K562 (cell line): ENCODE results near the gene ADRM1. TPM values are rescaled to one million over a fixed set of nuclear protein-coding genes. Genes with fewer than 3 reads are reported as not detected.

Experiments used
- ATAC-seq: fragments of 200-7000 bp; cut with Tn5 transposase; 3 replicates; pipeline ENCODE4 v1.9.1; 2020; ENCODE audit warnings: moderate library complexity
- BruUV-seq: library from RNA; stranded (reverse); fragments of 400-500 nt; replicated peaks from 2 replicates; lab custom pipeline; 2021; lab: Mats Ljungman, UMichigan
- CTCF ChIA-PET: fragments of 300-600 bp; formaldehyde crosslinking; extraction: SDS; loops from one replicate; lab custom pipeline; 2021; ENCODE audit warnings: low intra/inter-chr PET ratio; lab: Yijun Ruan, JAX
- POLR2A ChIA-PET: fragments of 300-600, 350-650 bp; sonication (Branson Sonifier 250); formaldehyde crosslinking; extraction: SDS; loops from one replicate; lab custom pipeline; 2021; ENCODE audit warnings: antibody characterized with exemption, inconsistent platforms; lab: Yijun Ruan, JAX
- DNase-seq, 4 experiments: peaks; one replicate each; pipeline versions ENCODE4 v3.0.0 to v3.0.0-alpha.2; 2011 to 2018; ENCODE audit warnings: low spot score in 3 of 4, mixed read lengths in 3 of 4; ENCODE audit errors: extremely low read depth in 1 of 4
- FAIRE-seq: peaks from 2 replicates; lab custom pipeline; 2011; peaks lifted over from hg19 to GRCh38; lab: Jason Lieb, UNC
- H2AFZ ChIP-seq: 2 replicates; pipeline ENCODE4 v1.6.0; 2011; ENCODE audit warnings: low read depth, low read length, control low read depth, inconsistent platforms
- H3K27ac ChIP-seq: fragments of 200-600 bp; 3 replicates; pipeline ENCODE4 v1.8.0; 2011; ENCODE audit warnings: low read depth, mild to moderate bottlenecking, control low read depth, inconsistent platforms, low read length, moderate library complexity, mixed read lengths; ENCODE audit errors: extremely low read depth
- H3K27me3 ChIP-seq, 2 experiments: fragments of 300-600 bp in 1 of 2; 2 replicates in 1 of 2; 3 replicates in 1 of 2; pipeline versions ENCODE4 v1.6.0 to v1.8.0; 2011; ENCODE audit warnings: inconsistent platforms in 2 of 2, low read length in 2 of 2, mild to moderate bottlenecking in 1 of 2, mixed read lengths in 1 of 2, moderate library complexity in 1 of 2; ENCODE audit not compliant: control insufficient read depth in 2 of 2, insufficient read depth in 2 of 2
- H3K36me3 ChIP-seq: fragments of 300-600 bp; 3 replicates; pipeline ENCODE4 v1.8.0; 2011; ENCODE audit warnings: mild to moderate bottlenecking, low read length, inconsistent platforms; ENCODE audit not compliant: control insufficient read depth, insufficient read depth
- H3K4me1 ChIP-seq, 2 experiments: fragments of 200-600 bp in 1 of 2; replicated peaks in 1 of 2; 2 replicates in 1 of 2; 3 replicates in 1 of 2; pipeline versions ENCODE4 v1.5.1 to v1.8.0; 2011; ENCODE audit warnings: inconsistent platforms in 2 of 2, low read length in 2 of 2, mild to moderate bottlenecking in 1 of 2, mixed read lengths in 1 of 2, moderate library complexity in 1 of 2; ENCODE audit not compliant: control insufficient read depth in 2 of 2, insufficient read depth in 2 of 2
- H3K4me2 ChIP-seq: 2 replicates; pipeline ENCODE4 v1.6.1; 2011; ENCODE audit warnings: low read length, control low read depth, inconsistent platforms, mixed read lengths; ENCODE audit not compliant: insufficient read depth
- H3K4me3 ChIP-seq: fragments of 200-600 bp; sonication (generic), shearing (Covaris generic); 2 replicates; pipeline ENCODE4 v1.5.1; 2016; ENCODE audit warnings: control low read depth, inconsistent platforms
- H3K79me2 ChIP-seq: fragments of 200-600 bp; 3 replicates; pipeline ENCODE4 v1.8.0; 2011; ENCODE audit warnings: low read length, inconsistent platforms; ENCODE audit not compliant: control insufficient read depth, insufficient read depth
- H3K9ac ChIP-seq, 2 experiments: 2 replicates each; pipeline versions ENCODE4 v1.6.0 to v1.6.1; 2011; ENCODE audit warnings: low read depth in 2 of 2, low read length in 2 of 2, control low read depth in 1 of 2, inconsistent platforms in 1 of 2, mild to moderate bottlenecking in 1 of 2, mixed read lengths in 1 of 2; ENCODE audit not compliant: insufficient read depth in 1 of 2
- H3K9me1 ChIP-seq: one replicate; pipeline ENCODE4 v1.6.0; 2011; ENCODE audit warnings: inconsistent platforms, mild to moderate bottlenecking, low read length, moderate library complexity; ENCODE audit not compliant: control insufficient read depth, insufficient read depth
- H3K9me3 ChIP-seq: replicated peaks from 2 replicates; pipeline ENCODE4 v1.5.1; 2011; ENCODE audit warnings: low read depth, low read length, inconsistent platforms; ENCODE audit not compliant: control insufficient read depth, insufficient read depth
- H4K20me1 ChIP-seq: replicated peaks from 2 replicates; pipeline ENCODE4 v1.6.1; 2011; ENCODE audit warnings: low read length, inconsistent platforms, mixed read lengths; ENCODE audit not compliant: control insufficient read depth, insufficient read depth
- MEF2A ChIP-seq: IDR thresholded peaks from 2 replicates; pipeline ENCODE4 v1.6.1; 2011; ENCODE audit warnings: low read depth, mild to moderate bottlenecking, low read length, moderate library complexity; ENCODE audit not compliant: control insufficient read depth
- POLR2G ChIP-seq: fragments of 200-400 bp; formaldehyde crosslinking; IDR thresholded peaks from 2 replicates; pipeline ENCODE4 v1.6.1; 2017; ENCODE audit warnings: low read depth, mild to moderate bottlenecking, antibody characterized with exemption, low read length, moderate library complexity
- SMARCB1 ChIP-seq: IDR thresholded peaks from 2 replicates; pipeline ENCODE4 v1.6.1; 2011; ENCODE audit warnings: improper control_type of control experiment, low read depth; ENCODE audit not compliant: insufficient read length
- WGBS: fragments of 100-300 bp; shearing (Covaris generic); methylation state at CpG from one replicate; pipeline ENCODE4 v1.1.6; 2016; ENCODE audit warnings: low coverage, mixed read lengths; ENCODE audit not compliant: insufficient coverage; ENCODE audit errors: missing lambda C conversion rate; 5-methylcytosine and 5-hydroxymethylcytosine counted together
- in situ Hi-C: fragments of 300-500 bp; cut with MboI; formaldehyde crosslinking; loops from 4 replicates; pipeline ENCODE4 v1.15.0; 2018; ENCODE audit warnings: inconsistent platforms, mixed read lengths
- intact Hi-C: fragments of 100-400 bp; cut with micrococcal nuclease; formaldehyde crosslinking; loops from 2 replicates; pipeline ENCODE4 v1.14.2; 2022
- polyA plus RNA-seq, 8 experiments: library from polyadenylated mRNA; depleted of rRNA in 4 of 8; stranded (reverse) in 5 of 8; unstranded in 3 of 8; fragments of >200 nt; fragmentation: Nextera tagmentation in 2 of 8; fragmentation: Illumina TruSeq in 1 of 8; extraction: Ambion mirVana in 2 of 8; extraction: Trizol in 1 of 8; gene quantifications; 2 replicates each; pipeline versions ENCODE4 v1.2.1 to v1.2.3, GENCODE V29; 2011 to 2014; ENCODE audit warnings: inconsistent platforms in 1 of 8, missing spikeins in 1 of 8
- total RNA-seq, 7 experiments: library from RNA; depleted of rRNA in 6 of 7; stranded (reverse); fragments of >200 nt in 6 of 7; fragmentation: Illumina TruSeq in 2 of 7; extraction: Trizol in 2 of 7; gene quantifications; 2 replicates each; pipeline versions ENCODE4 v1.2.1 to v1.2.3, GENCODE V29; 2011 to 2021; ENCODE audit warnings: low replicate concordance in 1 of 7
- TF ChIP-seq, protein P1 (sequence below): sonication (generic); formaldehyde crosslinking; IDR thresholded peaks from 2 replicates; pipeline ENCODE4 v1.8.1; 2023; ENCODE audit warnings: mild to moderate bottlenecking, missing genetic modification reagents

Gene ADRM1
- total and polyA plus RNA-seq, 9 of the 15 experiments (the other 6 are each of a cell fraction or from before 2014, with no cell fraction given): 5.0 to 223 (median 67.4) TPM

DNA sequence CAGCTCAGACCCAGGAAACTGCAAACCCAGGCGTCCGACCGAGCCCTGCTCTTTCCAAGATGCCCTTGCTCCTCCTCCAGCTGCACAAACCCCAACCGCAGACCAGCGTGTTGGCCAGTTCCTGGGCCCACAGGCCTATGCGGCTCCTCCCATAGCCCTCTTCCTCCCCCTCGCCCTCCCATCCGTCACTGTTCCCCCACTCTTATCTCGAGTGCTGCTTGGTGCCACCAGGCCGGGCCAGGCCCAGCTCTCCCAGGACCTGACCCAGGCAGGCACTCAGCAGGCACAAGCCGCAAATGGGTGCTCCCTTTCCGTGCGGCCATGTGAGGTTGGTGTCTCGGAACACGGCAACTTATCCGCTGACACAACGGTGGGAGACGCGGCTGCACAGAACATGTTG is 28.6 kb downstream of the ADRM1 start:
- H3K4me3 ChIP-seq: no peak overlapping the region
- H3K9me1 ChIP-seq: no peaks in the 10 kb centered on the region
- H3K9me3 ChIP-seq: no peaks in the 10 kb centered on the region
- peaks cover 93% of the 10 kb centered on the region; the same call in 2 of the 3 replicates for H3K36me3 ChIP-seq
- H3K4me2 ChIP-seq: no peak overlapping the region
- ATAC-seq: no peak
- WGBS: 92% methylated on average over 16 of the region's 19 CpGs
- ChIA-PET CTCF (no interaction called here), POLR2A (no interaction called here)
- no peak for DNase-seq
- no peaks in the 10 kb centered on the region for H4K20me1 ChIP-seq
- peaks cover 0 to 18% of the 10 kb centered on the region in 2 experiments; a peak in 1 of 5 replicates for H3K4me1 ChIP-seq
- in situ Hi-C loops: no loop called here
- no peak overlapping the region for H3K9ac ChIP-seq
- TF ChIP-seq, protein P1, sequence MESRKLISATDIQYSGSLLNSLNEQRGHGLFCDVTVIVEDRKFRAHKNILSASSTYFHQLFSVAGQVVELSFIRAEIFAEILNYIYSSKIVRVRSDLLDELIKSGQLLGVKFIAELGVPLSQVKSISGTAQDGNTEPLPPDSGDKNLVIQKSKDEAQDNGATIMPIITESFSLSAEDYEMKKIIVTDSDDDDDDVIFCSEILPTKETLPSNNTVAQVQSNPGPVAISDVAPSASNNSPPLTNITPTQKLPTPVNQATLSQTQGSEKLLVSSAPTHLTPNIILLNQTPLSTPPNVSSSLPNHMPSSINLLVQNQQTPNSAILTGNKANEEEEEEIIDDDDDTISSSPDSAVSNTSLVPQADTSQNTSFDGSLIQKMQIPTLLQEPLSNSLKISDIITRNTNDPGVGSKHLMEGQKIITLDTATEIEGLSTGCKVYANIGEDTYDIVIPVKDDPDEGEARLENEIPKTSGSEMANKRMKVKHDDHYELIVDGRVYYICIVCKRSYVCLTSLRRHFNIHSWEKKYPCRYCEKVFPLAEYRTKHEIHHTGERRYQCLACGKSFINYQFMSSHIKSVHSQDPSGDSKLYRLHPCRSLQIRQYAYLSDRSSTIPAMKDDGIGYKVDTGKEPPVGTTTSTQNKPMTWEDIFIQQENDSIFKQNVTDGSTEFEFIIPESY (CRISPR knock-in tag): 0 out of 2 replicates have a peak, but pooled peaks have one; percentile 18
- TF ChIP-seq SMARCB1: no peak
- FAIRE-seq: no peak
- no peaks in the 10 kb centered on the region for H3K79me2 ChIP-seq
- H2AFZ ChIP-seq: no peak overlapping the region
- no peaks in the 10 kb centered on the region for H3K27me3 ChIP-seq
- no peak overlapping the region for H3K27ac ChIP-seq
- BruUV-seq: no TSS peak
- intact Hi-C loops: no loop called here

DNA sequence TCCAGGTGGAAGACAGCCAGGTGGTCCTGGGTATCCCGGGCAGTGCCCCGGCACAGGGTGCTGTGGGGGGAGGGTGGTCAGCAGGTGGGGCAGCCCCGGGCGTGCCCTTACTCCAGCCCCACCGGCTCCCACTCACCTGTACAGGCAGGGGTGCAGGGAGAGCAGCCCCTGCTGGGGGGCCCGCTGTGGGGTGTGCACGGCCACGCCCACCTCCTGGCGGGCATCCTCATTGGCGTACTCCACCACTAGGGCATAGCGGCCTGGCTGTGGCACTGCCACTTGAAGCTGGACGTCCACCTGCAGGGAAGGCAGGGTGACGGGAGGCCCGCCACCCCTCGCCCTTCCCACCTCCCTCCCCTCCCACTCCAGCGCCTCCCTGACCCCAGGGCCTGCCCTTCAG is 29.6 kb downstream of the ADRM1 start:
- TF ChIP-seq POLR2G: peak; percentile 26; the same call in 1 of the 2 replicates
- no peak for TF ChIP-seq MEF2A
- Histone ChIP-seq H3K36me3 (peaks cover 94% of the 10 kb centered on the region; the same call in 2 of the 3 replicates), H3K9me1 (no peaks in the 10 kb centered on the region), H3K4me1 (peaks cover 0 to 25% of the 10 kb centered on the region in 2 experiments; a peak in 1 of 5 replicates), H3K9me3 (no peaks in the 10 kb centered on the region), H3K27me3 (no peaks in the 10 kb centered on the region), H3K4me3 (no peak overlapping the region), H3K4me2 (no peak overlapping the region), H3K27ac (no peak overlapping the region), H4K20me1 (no peaks in the 10 kb centered on the region), H2AFZ (no peak overlapping the region), H3K9ac (no peak overlapping the region), H3K79me2 (no peaks in the 10 kb centered on the region)
- CTCF ChIA-PET: no interaction called here
- intact Hi-C loops: no loop called here
- no peak for ATAC-seq
- 95% methylated on average over 4 of the region's 16 CpGs for WGBS
- no peak for DNase-seq
- BruUV-seq: no TSS peak
- FAIRE-seq: no peak
- POLR2A ChIA-PET: interaction anchor here (0.6 kb wide), 1 partner anchor 249 kb away, joined by 3 read pairs; no protein-coding TSS in a partner anchor
- in situ Hi-C loops: no loop called here
